ENCODE data around the gene DLEU7. TPM values are rescaled to one million over a fixed set of nuclear protein-coding genes. Genes with fewer than 3 reads are reported as not detected.

The DLEU7 gene
- total RNA-seq, 1 donor: not detected

- TF ChIP-seq, protein P1, sequence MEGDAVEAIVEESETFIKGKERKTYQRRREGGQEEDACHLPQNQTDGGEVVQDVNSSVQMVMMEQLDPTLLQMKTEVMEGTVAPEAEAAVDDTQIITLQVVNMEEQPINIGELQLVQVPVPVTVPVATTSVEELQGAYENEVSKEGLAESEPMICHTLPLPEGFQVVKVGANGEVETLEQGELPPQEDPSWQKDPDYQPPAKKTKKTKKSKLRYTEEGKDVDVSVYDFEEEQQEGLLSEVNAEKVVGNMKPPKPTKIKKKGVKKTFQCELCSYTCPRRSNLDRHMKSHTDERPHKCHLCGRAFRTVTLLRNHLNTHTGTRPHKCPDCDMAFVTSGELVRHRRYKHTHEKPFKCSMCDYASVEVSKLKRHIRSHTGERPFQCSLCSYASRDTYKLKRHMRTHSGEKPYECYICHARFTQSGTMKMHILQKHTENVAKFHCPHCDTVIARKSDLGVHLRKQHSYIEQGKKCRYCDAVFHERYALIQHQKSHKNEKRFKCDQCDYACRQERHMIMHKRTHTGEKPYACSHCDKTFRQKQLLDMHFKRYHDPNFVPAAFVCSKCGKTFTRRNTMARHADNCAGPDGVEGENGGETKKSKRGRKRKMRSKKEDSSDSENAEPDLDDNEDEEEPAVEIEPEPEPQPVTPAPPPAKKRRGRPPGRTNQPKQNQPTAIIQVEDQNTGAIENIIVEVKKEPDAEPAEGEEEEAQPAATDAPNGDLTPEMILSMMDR (IDR thresholded peaks at IDR 0.05; ENCODE audit: extremely low read depth, low read depth, low read length): no peak
- H3K9me3 ChIP-seq (ENCODE audit: low read depth, low read length): no peaks in the 10 kb centered on the region
- no peak overlapping the region for H3K27ac ChIP-seq (ENCODE audit: low read depth, low read length)
- no peaks in the 10 kb centered on the region for H3K27me3 ChIP-seq (ENCODE audit: insufficient read depth, low read length)
- no peak for DNase-seq (ENCODE audit: insufficient read length, low spot score, missing footprints)
- no peak overlapping the region for H2AFZ ChIP-seq (ENCODE audit: low read length)
- H3K4me1 ChIP-seq (ENCODE audit: insufficient read depth, low read length): peaks cover 5% of the 10 kb centered on the region
- H3K79me2 ChIP-seq (ENCODE audit: insufficient read depth, low read length): no peaks in the 10 kb centered on the region
- H3K4me2 ChIP-seq (ENCODE audit: insufficient read depth, low read length): no peak overlapping the region
- H3K4me3 ChIP-seq (ENCODE audit: insufficient read depth, low read length): no peak overlapping the region
- no peaks in the 10 kb centered on the region for H4K20me1 ChIP-seq (ENCODE audit: insufficient read depth, low read length)
- H3K36me3 ChIP-seq (ENCODE audit: insufficient read depth, low read length): no peaks in the 10 kb centered on the region
Measured at GRCh38 chr13:50783066-50783465, 60.4 kb downstream of the DLEU7 start.

GRCh38 chr13:50780201-50781015 lies 63.1 kb downstream of the DLEU7 start:
- H3K9me3 ChIP-seq (ENCODE audit: low read depth, low read length): no peaks in the 10 kb centered on the region

DNA sequence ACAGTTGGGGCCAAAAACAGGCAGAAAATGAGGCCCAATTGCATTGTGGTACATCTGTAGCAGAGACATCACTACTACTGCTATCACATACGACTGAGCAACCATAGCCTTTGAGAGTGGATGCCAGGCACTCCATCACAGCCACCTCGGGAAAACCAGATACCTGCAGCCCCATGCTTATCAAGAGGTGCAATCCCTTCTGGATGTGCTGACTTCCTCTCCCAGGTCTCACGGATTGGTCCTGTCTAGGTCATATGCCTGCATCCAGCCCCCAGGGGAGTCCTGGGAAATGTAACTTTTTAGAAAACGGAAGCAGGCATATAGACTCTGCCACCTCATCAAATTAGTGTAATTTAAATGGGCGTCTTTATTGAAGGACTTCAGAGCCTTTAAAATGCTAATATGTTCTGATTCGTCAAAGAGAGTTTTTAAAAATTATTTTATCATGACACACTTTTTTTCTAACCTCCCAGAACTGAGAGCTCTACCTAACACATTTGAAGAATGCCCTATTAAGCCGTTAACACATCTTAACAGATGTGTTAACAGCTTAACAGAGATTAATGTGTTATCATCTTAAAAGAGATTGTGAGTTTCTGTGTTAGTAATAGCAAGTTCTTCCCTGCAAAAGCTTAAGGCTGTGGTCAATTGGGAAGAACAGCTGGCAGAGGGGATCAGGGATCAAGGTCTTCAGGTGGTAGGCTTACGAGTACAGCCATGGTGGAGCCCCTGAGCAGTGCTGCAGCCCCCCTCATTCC lies 63.9 kb downstream of the DLEU7 start:
- H3K4me3 ChIP-seq (ENCODE audit: insufficient read depth, low read length): no peak overlapping the region
- H3K4me1 ChIP-seq (ENCODE audit: insufficient read depth, low read length): peaks cover 2% of the 10 kb centered on the region
- H3K36me3 ChIP-seq (ENCODE audit: insufficient read depth, low read length): no peaks in the 10 kb centered on the region
- H2AFZ ChIP-seq (ENCODE audit: low read length): no peak overlapping the region
- H3K79me2 ChIP-seq (ENCODE audit: insufficient read depth, low read length): no peaks in the 10 kb centered on the region
- no peak for DNase-seq (ENCODE audit: insufficient read length, low spot score, missing footprints)
- no peak overlapping the region for H3K27ac ChIP-seq (ENCODE audit: low read depth, low read length)
- no peaks in the 10 kb centered on the region for H4K20me1 ChIP-seq (ENCODE audit: insufficient read depth, low read length)
- TF ChIP-seq, protein P1 (IDR thresholded peaks at IDR 0.05; ENCODE audit: extremely low read depth, low read depth, low read length): no peak
- no peaks in the 10 kb centered on the region for H3K27me3 ChIP-seq (ENCODE audit: insufficient read depth, low read length)
- H3K4me2 ChIP-seq (ENCODE audit: insufficient read depth, low read length): no peak overlapping the region
- no peaks in the 10 kb centered on the region for H3K9me3 ChIP-seq (ENCODE audit: low read depth, low read length)

More at GRCh38 chr13:50780201-50781015, 63.1 kb downstream of the DLEU7 start:
- Histone ChIP-seq H3K27me3 (ENCODE audit: insufficient read depth, low read length) (no peaks in the 10 kb centered on the region), H3K36me3 (ENCODE audit: insufficient read depth, low read length) (no peaks in the 10 kb centered on the region), H2AFZ (ENCODE audit: low read length) (no peak overlapping the region), H3K79me2 (ENCODE audit: insufficient read depth, low read length) (no peaks in the 10 kb centered on the region), H3K4me1 (ENCODE audit: insufficient read depth, low read length) (peaks cover 2% of the 10 kb centered on the region), H3K4me2 (ENCODE audit: insufficient read depth, low read length) (no peak overlapping the region), H3K27ac (ENCODE audit: low read depth, low read length) (no peak overlapping the region), H4K20me1 (ENCODE audit: insufficient read depth, low read length) (no peaks in the 10 kb centered on the region), H3K4me3 (ENCODE audit: insufficient read depth, low read length) (no peak overlapping the region)
- DNase-seq (ENCODE audit: insufficient read length, low spot score, missing footprints): no peak
- TF ChIP-seq, protein P1 (IDR thresholded peaks at IDR 0.05; ENCODE audit: extremely low read depth, low read depth, low read length): no peak

Small RNAs within 50 kb of the gene (small RNA-seq; reads per million reads assigned to genes)
- gene RNA5SP28: 1.4 reads per million, percentile 48 among the genes with 10 or more reads in this experiment

Other genes starting within 250 kb of the DLEU7 start
- 47.4 and 66.9 TPM in 2 replicates for gene RNASEH2B, start 66.1 kb upstream of the DLEU7 start, total RNA-seq

All from osteoblast (primary cell).